SW 1271 (cell line): ENCODE measurements around the gene C19orf38.

Experiments
- DNase-seq, 2 experiments: peaks; one replicate each; lab custom pipeline; 2025; lab: John Stamatoyannopoulos, UW

The C19orf38 gene, protein sequence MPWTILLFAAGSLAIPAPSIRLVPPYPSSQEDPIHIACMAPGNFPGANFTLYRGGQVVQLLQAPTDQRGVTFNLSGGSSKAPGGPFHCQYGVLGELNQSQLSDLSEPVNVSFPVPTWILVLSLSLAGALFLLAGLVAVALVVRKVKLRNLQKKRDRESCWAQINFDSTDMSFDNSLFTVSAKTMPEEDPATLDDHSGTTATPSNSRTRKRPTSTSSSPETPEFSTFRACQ

DNA sequence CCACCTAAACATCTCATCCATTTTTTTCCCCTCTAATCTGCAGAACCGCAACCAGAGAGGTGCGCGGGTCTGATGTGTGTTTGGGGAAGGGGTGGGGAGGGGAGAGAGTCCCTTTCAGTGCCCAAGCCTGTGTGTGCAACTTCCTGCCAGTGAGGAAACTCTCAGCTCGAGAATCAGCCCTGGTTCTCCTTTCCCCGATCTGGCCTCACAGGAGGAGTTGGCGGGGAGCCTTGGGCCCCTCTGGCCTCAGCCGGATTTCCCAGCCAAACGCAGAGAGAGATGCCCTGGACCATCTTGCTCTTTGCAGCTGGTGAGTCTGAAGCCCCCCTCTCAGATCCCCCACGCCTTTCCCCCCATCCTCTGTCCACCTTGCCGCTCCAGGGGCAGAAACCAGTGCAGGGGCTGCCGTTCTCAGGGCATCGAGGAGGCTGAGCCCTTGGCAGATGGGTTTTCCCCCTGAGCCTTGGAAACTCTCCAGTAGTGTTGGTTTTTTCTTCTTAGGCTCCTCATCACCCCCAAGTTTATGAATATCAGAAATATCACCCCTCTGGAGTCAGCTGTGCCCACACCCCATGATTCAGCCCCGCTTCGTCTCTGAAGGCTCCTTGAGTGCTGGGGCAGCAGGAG is at the start of gene C19orf38:
C19orf38 (plus strand) TSS at position 186 of the 627 bp plus-strand sequence; CDS start at position 280, 94 bp downstream.
- DNase-seq: no peak

DNA sequence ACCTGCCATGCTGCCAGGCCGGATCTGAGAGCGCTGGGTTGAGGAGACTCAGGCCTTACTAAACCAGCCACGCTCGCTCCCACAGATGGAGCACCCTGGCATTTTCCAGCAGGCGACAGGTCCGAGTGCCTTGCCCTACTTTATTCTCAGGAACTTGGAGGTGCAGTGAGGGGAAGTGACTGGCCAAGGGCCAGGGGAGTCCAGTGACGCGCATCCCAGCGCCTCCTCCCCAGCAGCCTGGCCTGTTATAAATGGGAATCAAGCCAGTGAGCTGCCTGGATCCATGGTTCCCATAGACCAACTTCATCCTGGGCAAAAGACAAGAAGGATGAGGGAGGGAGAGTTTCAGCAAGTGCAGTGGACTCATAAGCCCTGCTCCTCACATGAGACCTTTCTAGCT is 47.7 kb upstream of the C19orf38 start:
- no peak for DNase-seq

DNA sequence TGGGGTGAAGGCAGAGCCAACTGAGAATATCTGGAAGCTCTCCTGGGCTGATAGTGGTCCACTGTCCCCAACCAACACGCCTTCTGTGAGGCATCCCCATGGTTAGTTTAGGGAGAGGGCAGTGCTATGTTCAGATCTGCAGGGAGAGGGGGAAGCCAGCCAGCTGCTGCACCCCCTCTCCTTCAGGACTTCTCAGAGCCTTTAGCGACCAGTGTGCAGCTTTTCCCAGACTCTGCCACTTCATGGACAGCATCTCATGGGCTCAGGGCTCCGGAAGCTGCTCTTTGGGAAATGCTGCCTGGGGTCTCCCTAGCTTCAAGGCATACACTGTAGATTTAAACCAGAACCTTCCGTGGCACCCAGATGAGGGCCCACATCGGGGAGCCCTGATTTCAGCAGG is 45.7 kb upstream of the C19orf38 start:
- no peak for DNase-seq

DNA sequence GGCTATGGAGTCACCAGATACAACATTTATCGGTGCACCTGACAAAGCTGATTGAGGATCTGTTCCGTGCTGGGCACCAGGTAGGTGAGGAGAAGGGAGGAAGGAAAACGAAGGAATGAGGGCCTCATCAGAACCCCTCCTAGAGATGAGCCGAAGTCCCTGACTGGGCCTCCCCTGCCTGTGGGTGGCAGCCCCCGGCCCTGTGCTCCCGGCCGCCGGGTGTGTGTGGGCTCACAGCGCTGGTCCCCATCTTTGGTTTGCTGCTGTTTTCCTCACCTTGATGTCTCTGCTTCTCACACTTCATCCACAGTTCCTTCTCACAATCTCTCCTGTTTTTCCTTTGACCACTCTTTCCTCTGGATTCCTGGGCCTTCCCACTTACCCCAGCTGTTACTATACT is 45.0 kb upstream of the C19orf38 start:
- DNase-seq: no peak

DNA sequence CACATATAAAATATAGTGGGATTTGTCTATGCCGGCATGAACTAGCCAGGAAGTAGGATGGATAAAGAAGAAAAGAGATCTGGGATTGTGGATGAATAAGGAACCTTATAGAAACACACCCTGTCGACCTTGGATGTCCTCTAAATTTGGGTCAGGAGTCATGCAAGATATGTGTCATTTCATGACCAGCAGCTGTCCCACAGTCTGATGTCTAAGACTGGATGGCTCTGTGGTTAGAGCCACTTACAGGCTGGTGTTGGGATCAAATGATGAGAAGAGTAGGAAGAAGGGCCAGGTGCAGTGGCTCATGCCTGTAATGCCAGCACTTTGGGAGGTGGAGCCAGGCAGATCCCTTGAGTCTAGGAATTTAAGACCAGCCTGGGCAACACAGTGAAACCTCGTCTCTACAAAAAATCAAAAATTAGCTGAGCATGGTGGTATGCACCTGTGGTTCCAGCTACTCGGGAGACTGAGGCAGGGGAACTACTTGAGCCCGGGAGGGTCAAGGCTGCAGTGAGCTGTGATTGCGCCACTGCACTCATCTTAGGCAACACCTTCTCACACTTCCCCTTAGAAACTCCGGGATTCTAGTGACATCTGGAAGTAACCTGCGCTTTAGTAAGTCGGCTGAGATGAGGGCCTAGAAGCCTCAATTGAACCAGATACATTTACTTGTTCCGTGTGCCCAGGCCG is 43.0 kb upstream of the C19orf38 start:
- DNase-seq: no peak

DNA sequence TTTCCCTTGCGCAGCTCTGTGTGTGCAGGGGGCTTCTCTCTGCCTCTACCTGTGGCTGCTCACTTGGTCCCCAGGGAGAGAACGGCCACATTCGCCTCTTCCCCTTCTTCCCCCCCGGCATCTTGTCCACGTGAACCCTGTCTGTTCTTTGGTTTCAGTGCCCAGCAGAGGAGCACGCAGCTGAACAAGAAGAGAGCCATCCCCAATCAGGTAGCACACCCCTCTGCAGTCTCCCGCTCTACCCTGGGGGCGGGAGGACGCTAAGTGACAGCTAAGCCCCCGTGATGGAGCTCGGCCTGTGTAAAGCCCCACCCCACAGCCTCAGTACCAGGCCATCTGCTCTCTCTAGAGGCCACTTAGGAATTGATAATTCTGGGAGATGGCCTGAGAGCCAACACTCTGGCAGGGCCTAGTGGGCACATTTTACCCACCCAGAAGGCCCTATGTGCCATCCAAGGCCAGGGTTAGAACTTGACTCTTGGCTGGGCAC is 42.4 kb upstream of the C19orf38 start:
- DNase-seq: no peak

DNA sequence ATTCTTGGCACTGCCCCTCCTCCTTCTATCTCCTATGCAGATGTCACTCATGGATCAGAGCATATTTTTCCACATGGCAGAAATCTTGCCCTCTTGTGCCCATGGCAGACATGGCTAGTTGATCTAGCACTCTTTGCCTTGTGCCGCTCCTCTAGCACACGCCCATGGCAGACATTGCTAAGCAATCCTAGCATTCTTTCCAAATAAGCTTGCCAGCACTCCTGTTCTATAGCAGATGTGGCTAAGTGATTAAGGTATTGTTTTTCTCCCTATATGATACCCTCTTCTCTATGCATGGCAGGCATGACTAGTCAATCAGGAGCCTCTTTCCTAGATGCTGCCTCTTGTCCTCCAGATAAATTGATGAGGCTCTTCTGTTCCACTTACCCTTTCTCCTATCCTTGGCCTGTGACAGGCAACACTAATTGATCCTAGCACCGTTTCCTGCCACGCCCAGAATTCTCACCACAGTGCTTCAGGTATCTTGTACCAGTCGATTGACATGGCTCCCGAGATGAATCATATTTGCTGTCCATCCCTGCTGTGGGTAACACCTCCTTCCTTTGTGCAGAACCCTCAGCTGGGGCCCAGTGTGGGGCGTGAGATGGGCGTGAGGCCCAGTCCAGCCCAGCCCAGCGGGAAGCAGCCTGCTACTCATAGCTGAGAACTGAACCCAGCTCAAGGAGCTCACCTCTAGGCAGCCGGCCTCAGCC is 39.1 kb upstream of the C19orf38 start:
- peak in 1 of 2 experiments; percentile 9 for DNase-seq

DNA sequence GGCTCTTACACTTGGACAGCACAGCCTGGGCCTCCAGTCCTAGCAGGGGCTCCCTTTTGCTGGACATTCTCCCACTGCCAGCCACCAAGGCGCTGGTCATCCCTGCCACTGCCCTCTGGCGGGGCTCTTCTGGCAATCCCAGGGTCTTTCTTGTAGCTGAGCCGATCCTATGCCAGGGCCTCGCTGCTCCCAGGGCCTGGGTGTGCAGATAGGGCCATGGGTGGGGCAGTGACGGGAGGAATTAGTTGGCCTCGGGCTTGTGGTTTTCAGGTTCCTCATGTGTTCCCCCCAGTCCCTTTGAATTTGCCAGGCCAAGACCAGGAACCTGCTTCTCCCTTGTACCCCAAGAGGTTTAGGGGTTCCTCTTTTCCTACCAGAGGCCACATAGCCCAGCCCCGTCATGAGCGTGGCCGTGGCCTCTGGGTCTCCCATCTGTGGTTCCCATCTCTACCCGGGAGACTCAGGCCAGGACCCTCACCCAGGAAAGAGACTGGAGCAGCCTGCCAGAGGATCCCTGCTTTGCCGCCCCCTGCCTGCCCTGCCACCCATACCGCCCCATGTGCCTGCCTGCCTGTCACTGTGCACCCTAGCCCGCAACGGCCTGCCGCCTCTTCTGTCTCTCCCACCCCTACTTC is 38.4 kb upstream of the C19orf38 start:
- no peak for DNase-seq

DNA sequence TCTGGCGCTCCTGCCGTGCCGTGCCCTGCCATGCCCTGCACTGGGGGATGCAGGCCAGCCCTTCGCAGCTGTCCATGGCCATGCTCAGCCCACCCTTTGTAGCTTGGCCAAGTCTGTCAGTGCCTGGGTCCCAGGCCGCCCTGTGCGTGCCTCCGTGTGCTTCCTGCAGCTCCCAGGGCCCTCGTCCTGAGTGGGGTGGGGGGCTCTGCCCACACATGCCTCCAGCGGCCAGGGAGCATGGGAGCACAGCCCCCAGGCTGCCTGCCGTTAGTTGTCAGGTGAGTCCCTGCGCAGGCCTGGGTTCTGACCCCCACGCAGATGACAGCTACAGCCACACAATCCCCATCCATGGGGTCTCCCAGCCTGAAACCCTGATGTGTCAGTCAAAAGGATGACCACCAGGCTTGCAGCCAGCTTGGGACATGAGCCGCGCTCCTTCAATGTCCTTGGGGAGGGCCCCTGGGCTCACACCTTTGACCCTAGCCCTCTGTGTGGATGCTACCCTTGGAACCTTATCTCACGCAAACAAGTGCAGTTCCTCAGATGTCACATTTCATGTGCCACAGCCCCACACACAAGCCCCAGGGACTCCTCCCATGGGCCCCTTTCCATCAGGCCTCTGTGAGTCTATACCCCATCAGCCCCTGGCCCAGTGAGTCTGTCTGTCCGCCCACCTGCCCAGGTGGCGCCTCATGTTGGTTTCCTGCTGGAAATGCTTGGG is 36.7 kb upstream of the C19orf38 start:
- DNase-seq: no peak

DNA sequence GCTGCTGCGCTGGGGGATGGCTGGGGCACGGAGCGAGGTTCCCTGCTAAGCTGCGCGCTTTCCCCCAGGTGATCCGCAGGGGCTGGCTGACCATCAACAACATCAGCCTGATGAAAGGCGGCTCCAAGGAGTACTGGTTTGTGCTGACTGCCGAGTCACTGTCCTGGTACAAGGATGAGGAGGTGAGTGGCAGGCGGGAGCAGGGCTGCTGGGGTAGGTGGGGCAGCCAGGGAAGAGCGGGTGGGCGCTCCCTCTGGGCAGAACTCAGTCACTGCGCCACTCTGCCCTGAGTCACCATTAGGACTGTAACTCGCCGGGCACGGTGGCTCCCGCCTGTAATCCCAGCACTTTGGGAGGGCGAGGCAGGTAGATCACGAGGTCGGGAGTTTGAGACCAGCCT is 36.0 kb upstream of the C19orf38 start:
- DNase-seq: no peak

DNA sequence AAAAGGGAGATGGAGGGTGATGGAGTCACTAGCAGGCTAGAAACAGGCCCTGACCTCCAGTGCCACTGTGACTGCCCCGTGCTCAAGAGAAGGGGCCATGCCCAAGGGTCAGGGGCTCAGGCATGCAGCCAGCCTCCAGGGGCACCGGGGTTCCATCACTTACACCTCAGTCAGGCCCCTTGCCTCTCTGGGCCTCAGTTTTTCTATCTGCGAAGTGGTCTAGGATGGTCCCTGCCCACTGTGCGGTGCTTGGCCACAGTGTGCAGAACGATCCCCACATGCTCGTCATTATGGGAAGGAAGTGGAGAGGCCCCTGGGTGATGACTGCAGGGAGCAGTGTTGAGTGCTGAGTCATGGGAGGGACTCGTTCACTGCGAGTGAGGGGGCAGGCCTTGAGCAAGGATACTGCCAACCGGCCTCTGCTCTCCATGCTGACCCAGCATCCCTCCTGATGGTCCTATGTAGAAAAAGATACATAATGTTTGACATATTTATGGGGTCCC is 35.3 kb upstream of the C19orf38 start:
- DNase-seq: peak; percentile 72 to 76

DNA sequence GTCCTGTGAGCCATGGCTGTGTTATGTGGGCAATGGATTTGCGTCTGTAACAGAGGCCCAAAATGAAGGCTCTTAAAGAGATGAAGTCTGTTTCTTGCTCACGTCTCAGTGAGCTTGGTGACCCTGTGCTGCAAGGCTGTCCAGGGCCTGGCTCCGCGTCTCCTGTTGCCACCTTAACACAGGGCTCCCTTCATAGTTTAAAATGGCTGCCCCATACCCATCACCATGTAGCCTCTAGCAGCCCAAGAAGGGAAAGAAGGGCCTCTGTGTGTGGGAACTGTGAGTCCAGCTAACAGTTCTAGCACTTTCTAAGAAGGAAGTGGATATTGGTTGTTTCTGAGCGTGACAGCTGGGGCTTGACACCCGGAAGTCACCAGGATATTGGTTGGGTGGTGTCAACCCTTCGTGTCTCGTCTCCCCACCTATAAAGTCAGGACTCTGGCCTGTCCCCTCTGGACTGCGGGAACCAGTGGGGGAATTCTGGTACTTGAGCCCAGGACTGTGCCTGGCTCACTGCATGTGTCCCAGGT is 33.1 kb upstream of the C19orf38 start:
- no peak for DNase-seq

DNA sequence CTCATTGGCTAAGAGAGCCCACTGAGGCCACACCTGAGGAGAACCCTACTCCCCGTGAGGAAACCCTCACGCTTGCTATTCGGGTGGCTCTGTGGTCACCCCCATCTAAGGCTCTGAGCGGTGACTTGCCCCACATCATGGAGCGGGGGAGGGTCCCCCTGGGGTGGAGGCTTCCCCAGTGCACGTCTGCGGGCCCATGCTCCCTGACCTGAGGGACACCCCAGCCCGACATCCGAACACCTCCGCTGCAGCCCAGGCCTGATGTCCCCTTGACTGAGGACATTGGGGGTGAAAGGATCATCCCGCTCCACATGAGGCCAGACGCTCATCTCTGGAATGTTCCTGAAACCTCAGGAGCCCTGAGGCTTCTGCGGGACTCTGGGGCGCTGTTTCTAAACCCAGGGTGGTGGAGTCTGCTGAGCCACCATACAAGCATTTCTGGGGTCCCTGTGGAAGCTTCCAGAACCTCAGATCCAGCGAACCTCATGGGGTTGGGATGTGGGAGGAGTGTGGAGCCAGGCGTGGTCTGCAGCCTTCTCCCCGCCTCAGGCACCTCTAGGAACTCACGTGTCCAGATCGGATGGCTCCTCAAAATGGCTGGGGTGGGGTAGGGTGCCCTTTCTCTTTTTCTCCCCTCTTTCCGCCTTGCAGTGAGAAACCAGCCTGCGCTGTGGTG is 32.1 kb upstream of the C19orf38 start:
- no peak for DNase-seq

DNA sequence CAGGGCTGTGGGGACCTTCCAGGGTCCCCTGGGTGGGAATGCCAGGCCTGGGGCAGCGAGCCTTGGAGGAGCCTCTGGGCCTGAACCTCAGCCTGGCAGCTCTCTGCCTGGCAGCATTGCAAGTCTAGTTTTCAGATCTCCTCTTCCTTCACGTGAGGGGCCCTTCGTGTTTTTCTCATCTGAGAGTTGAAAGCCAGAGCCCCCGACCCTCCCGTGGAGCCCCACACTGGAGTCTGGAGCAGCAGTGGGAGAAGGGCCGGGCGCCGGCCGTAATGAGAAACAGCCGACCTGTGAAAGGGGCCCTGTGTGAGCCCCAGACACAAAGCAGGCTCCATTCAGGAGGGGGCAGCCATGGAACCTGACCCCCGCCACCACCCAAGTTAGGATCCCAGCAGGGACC is 31.5 kb upstream of the C19orf38 start:
- DNase-seq: no peak

DNA sequence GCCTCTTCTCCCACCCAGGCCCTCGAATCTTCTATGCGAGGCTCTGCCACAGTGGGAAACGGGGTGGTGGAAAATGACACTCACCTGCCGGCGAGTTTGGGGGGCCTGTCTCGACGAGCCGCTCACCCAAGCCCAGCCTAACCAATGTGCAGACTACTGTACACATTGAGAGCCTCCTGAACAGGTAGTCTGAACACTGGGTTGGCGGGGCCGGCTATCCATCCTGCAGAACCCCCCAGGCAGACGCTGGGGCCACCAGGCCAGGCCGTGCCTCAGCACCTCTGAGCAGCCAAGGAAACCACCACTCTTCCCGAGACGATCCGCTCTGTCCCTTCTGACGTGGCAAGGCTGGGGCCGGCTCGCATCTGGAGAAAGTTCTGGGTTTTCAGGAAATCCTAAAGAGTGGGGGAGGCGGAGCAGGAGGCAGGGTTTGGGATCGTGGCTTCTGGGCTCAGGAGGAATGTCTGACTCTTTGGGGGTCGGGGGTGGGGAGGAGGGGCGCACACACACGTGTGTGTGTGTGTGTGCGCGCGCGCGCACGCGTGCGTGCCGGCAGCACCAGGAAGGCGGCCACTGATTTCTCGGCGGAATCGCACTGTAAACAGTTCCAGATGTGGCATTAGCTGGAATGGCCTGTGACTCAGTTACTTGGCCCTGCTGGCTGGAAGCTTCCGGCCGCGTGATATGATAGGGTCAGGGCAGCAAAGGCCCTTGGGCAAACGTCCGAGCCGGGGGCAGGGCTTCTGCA is 30.8 kb upstream of the C19orf38 start:
- DNase-seq: no peak

DNA sequence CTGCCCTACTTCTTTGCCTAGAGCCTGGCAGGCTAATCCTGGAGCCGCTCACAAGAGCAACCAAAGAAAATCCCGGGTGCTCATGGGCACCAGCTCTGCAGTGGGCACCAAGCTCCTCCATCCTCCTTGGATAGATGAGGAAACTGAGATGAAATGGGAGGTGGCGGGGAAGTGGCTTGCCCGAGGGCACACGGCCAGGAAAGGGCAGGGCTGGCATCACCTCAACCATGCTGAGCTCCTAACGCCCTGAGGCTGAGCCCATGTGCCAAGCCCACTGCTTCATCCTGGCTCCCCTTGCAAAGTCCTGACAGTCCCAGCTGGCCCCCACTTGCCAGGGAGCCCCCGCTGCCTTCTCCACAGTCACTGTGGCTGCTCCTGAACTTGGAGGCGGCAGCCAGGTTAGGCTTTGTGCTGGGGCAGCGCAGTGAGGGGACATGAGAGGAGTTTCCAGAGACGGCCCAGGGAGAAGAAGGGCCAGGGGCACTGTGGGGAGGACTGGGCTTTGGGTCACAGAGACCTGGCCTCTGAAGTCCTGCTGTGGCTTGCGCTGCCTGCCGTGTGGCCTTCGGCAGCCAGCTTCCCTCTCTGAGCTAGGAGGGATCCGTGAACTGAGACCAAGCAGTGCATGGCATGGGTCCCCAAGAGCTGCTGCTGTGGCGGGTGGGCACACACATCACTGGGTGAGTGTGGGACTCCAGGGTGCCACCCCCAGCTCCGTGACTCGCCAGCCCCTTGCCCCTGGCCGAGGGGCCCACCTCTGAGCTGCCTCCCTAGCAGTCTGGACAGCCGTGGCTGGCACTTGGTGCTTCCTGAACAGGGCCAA is 29.7 kb upstream of the C19orf38 start:
- no peak for DNase-seq

DNA sequence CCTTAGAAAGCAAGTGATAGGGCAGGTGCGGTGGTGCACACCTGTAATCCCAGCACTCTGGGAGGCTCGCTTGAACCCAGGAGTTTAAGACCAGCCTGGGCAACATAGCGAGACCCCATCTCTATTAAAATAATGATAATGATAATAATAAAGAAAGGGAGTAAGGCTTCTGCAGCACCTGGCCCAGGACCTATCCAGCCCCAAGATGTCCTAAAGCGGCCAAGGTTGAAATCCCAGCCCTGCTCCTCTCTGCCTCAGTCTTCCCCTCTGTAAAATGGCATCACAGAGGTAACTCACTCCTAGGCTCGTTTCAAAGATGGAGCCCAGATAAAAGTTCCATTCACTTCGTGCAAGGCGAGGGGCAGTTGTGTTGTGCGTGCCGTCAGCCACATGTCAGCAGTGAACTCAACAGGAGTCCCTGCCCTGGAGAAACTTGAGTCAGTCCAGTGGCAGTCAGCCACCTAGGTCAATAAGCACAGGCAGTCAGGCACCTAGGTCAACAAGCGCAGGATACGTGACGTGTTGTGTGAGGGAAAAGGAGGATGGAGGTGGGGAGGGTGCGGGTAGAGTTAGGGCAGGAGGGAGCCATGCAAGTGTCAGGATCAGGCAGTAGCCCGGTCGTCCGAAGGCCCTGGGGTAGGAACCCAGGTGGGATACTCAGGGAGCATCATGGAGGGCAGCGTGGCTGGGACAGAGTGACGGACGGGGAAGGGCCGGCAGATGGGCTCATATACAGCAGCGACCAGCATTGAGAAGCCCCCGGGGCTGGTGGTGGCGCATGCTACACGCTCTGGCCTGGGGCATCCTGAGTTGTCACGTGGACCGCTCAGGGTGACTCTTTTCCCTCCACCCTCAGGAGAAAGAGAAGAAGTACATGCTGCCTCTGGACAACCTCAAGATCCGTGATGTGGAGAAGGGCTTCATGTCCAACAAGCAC is 28.8 kb upstream of the C19orf38 start:
- DNase-seq: no peak

DNA sequence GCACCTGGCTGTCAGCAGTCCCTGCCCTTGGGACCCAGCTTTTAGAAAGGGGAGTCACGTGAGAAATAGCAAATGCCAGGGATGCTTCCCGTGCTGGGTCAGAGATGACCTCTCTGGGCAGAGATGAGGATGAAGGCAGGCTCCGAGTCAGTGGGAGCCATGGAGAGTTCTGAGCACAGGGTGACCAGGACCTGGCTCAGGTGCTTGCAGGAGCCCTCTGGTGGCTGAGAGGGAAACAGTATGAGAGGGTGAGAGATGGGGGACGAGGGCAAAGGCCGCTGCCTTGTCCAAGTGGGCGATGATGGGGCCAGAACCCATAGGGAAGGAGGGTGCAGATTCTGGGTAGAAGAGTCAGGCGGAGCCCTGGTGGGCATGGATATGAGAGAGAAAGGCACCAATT is 28.0 kb upstream of the C19orf38 start:
- DNase-seq: no peak
